Caco-2 (cell line): ENCODE results near the gene SMIM23. TPM values are rescaled to one million over a fixed set of nuclear protein-coding genes. Genes with fewer than 3 reads are reported as not detected.

Source experiments
- BruUV-seq: library from RNA; stranded (reverse); fragments of 400-500 nt; replicated peaks from 2 replicates; lab custom pipeline; 2021; lab: Mats Ljungman, UMichigan
- CTCF ChIA-PET: fragments of 300-600 bp; sonication (Branson Sonifier 250); formaldehyde crosslinking; loops from one replicate; lab custom pipeline; 2022; ENCODE audit warnings: antibody characterized with exemption; lab: Charles Lee
- POLR2A ChIA-PET: fragments of 300-600 bp; sonication (Branson Sonifier 250); formaldehyde crosslinking; loops from one replicate; lab custom pipeline; 2022; ENCODE audit warnings: antibody characterized with exemption; lab: Charles Lee
- DNase-seq, 2 experiments: peaks; one replicate each; pipeline versions ENCODE4 v3.0.0 to v3.0.0-alpha.2; 2020 to 2022
- H3K27me3 ChIP-seq: replicated peaks from 2 replicates; pipeline ENCODE4 v1.6.0; 2011; ENCODE audit warnings: low read length; ENCODE audit not compliant: control insufficient read depth, insufficient read depth
- H3K36me3 ChIP-seq: 2 replicates; pipeline ENCODE4 v1.5.1; 2011; ENCODE audit warnings: low read length; ENCODE audit not compliant: control insufficient read depth, insufficient read depth
- H3K4me1 ChIP-seq: fragments of 250-450 bp; sonication (Bioruptor Pico); 2 replicates; pipeline ENCODE4 v1.5.1; 2020; ENCODE audit warnings: mild to moderate bottlenecking
- H3K4me3 ChIP-seq: 2 replicates; pipeline ENCODE4 v1.5.1; 2011; ENCODE audit warnings: low read depth, mild to moderate bottlenecking, control low read depth, low read length
- H3K9me3 ChIP-seq: fragments of 250-450 bp; sonication (Bioruptor Pico); 2 replicates; pipeline ENCODE4 v1.5.1; 2020; ENCODE audit warnings: mild to moderate bottlenecking, moderate library complexity
- H3K27ac Mint-ChIP-seq: one replicate; pipeline ENCODE4 v1.8.0; 2022; ENCODE audit warnings: mixed read lengths; ENCODE audit not compliant: unreplicated experiment
- H3K27me3 Mint-ChIP-seq: one replicate; pipeline ENCODE4 v1.8.0; 2022; ENCODE audit warnings: mixed read lengths; ENCODE audit not compliant: insufficient read depth, unreplicated experiment
- H3K36me3 Mint-ChIP-seq: one replicate; pipeline ENCODE4 v1.8.0; 2022; ENCODE audit warnings: mild to moderate bottlenecking, mixed read lengths; ENCODE audit not compliant: insufficient read depth, unreplicated experiment
- H3K4me1 Mint-ChIP-seq: one replicate; pipeline ENCODE4 v1.8.0; 2022; ENCODE audit warnings: low read depth, mixed read lengths; ENCODE audit not compliant: unreplicated experiment
- H3K4me3 Mint-ChIP-seq: one replicate; pipeline ENCODE4 v1.8.0; 2022; ENCODE audit warnings: mild to moderate bottlenecking, moderate library complexity, mixed read lengths; ENCODE audit not compliant: unreplicated experiment
- H3K9me3 Mint-ChIP-seq: one replicate; pipeline ENCODE4 v1.8.0; 2022; ENCODE audit warnings: mixed read lengths; ENCODE audit not compliant: unreplicated experiment
- intact Hi-C: fragments of 100-400 bp; cut with micrococcal nuclease; formaldehyde crosslinking; loops from one replicate; pipeline ENCODE4 v1.10.0; 2022; ENCODE audit not compliant: unreplicated experiment
- total RNA-seq: library from RNA; stranded (reverse); gene quantifications from 2 replicates; pipeline ENCODE4 v1.2.3, GENCODE V29; 2022
- TF ChIP-seq, protein P1 (sequence below), 2 experiments: fragments of 200-600 bp in 1 of 2; IDR thresholded peaks; 1 replicate in 1 of 2; 2 replicates in 1 of 2; pipeline versions ENCODE4 v1.5.1 to v1.8.0; 2011 to 2022; ENCODE audit warnings: antibody characterized with exemption in 1 of 2, control low read depth in 1 of 2, inconsistent platforms in 1 of 2, low read depth in 1 of 2, low read length in 1 of 2, mild to moderate bottlenecking in 1 of 2, moderate library complexity in 1 of 2; ENCODE audit not compliant: insufficient read depth in 1 of 2, severe bottlenecking in 1 of 2, unreplicated experiment in 1 of 2

Gene SMIM23
- total RNA-seq, 1 experiment from 2014 or later, result not detected

DNA sequence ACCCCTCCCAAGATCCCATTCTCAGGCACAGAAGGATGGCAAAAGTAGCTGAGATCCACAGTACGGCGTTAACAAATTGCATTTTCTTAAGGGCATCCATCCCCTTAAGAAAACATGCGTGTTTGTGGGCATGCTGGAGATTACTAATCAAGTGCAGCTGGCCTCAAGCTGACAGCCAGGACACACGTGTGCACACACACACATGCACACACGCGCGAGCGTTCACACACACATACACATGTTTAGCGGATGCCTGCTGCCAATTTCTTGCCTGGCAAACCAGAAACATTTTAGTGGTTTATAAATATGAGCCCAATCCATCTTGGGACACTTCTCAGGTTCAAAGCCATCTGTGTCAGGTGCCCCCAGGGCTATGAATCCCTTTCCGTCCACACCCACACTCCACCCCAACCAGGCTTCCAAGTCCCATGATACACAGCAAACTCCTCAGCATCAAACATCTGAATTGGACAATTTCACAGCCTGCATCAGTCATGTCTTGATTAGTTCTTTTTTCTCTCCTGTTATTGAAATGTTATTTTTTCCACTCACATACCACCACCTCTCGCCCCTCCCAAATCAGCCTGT lies 23.5 kb upstream of the SMIM23 start:
- Mint-ChIP-seq H3K36me3 (no peaks in the 10 kb centered on the region), H3K9me3 (peaks cover 14% of the 10 kb centered on the region), H3K4me1 (no peaks in the 10 kb centered on the region), H3K4me3 (no peak overlapping the region), H3K27ac (no peak overlapping the region), H3K27me3 (peaks cover 17% of the 10 kb centered on the region)
- H3K36me3 ChIP-seq, result no peaks in the 10 kb centered on the region
- no peaks in the 10 kb centered on the region for H3K4me1 ChIP-seq
- H3K4me3 ChIP-seq, result no peak overlapping the region
- ChIA-PET POLR2A (no interaction called here), CTCF (no interaction called here)
- no TSS peak for BruUV-seq
- TF ChIP-seq, protein P1, sequence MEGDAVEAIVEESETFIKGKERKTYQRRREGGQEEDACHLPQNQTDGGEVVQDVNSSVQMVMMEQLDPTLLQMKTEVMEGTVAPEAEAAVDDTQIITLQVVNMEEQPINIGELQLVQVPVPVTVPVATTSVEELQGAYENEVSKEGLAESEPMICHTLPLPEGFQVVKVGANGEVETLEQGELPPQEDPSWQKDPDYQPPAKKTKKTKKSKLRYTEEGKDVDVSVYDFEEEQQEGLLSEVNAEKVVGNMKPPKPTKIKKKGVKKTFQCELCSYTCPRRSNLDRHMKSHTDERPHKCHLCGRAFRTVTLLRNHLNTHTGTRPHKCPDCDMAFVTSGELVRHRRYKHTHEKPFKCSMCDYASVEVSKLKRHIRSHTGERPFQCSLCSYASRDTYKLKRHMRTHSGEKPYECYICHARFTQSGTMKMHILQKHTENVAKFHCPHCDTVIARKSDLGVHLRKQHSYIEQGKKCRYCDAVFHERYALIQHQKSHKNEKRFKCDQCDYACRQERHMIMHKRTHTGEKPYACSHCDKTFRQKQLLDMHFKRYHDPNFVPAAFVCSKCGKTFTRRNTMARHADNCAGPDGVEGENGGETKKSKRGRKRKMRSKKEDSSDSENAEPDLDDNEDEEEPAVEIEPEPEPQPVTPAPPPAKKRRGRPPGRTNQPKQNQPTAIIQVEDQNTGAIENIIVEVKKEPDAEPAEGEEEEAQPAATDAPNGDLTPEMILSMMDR (IDR thresholded peaks at IDR 0.05; ENCODE audit: insufficient read depth in 1 of 2, low read depth in 1 of 2, low read length in 1 of 2, severe bottlenecking in 1 of 2, unreplicated experiment in 1 of 2), result no peak
- intact Hi-C loops, result no loop called here
- no peaks in the 10 kb centered on the region; the same call in 1 of the 2 replicates for H3K27me3 ChIP-seq
- H3K9me3 ChIP-seq, result peaks cover 12% of the 10 kb centered on the region
- no peak for DNase-seq

DNA sequence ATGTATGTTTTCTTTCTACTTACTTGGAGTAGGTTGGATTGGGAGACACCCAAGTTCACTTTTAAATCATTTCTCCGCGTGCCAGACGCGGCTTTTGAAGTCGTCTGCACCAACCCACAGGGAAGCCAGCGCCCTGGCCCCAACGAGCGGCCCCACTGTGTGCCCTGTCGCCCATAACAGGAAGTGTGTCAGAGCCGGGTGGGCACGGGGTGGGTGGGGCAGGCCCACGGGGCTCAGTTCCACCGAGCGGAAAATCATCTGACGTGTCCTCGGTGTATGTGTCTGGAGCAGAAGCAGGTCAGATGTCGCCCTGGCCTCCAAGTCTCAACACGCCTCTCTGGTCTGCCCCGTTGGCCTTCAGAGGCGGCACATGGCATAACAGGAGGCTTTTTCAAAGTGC lies 22.7 kb upstream of the SMIM23 start:
- no peak for DNase-seq
- ChIA-PET POLR2A (no interaction called here), CTCF (no interaction called here)
- Histone ChIP-seq H3K9me3 (peaks cover 19% of the 10 kb centered on the region), H3K4me3 (no peak overlapping the region), H3K4me1 (no peaks in the 10 kb centered on the region), H3K36me3 (no peaks in the 10 kb centered on the region), H3K27me3 (no peaks in the 10 kb centered on the region; the same call in 1 of the 2 replicates)
- no TSS peak for BruUV-seq
- TF ChIP-seq, protein P1 (IDR thresholded peaks at IDR 0.05; ENCODE audit: insufficient read depth in 1 of 2, low read depth in 1 of 2, low read length in 1 of 2, severe bottlenecking in 1 of 2, unreplicated experiment in 1 of 2), result no peak
- Mint-ChIP-seq H3K9me3 (peaks cover 21% of the 10 kb centered on the region), H3K27me3 (peaks cover 17% of the 10 kb centered on the region), H3K4me1 (no peaks in the 10 kb centered on the region), H3K27ac (no peak overlapping the region), H3K4me3 (no peak overlapping the region), H3K36me3 (no peaks in the 10 kb centered on the region)
- intact Hi-C loops, result no loop called here

DNA sequence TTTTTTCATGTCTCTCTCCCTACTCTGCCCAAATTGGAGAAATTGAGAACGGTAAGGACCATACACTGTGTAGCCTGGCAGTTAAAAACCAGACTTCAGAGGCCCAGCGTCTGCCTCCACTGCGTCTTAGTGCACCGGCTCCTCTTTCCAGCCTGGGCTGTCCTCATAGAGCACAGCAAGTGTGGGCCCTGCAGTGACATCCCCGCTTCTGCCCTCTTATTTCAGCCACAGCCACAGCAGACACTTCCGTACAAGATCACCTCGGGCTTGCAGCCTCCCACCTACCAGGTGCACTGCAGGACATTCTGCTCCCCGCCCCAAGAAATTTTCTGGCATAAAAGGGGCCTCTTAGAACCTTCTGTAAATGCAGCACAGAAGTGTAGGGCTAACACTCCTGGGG lies 21.4 kb upstream of the SMIM23 start:
- H3K4me3 ChIP-seq, result no peak overlapping the region
- POLR2A ChIA-PET, result no interaction called here
- Mint-ChIP-seq H3K36me3 (no peaks in the 10 kb centered on the region), H3K27me3 (peaks cover 17% of the 10 kb centered on the region), H3K9me3 (peaks cover 21% of the 10 kb centered on the region), H3K4me3 (no peak overlapping the region), H3K4me1 (no peaks in the 10 kb centered on the region), H3K27ac (no peak overlapping the region)
- H3K9me3 ChIP-seq, result peaks cover 19% of the 10 kb centered on the region
- no peaks in the 10 kb centered on the region for H3K4me1 ChIP-seq
- BruUV-seq, result no TSS peak
- DNase-seq, result no peak
- TF ChIP-seq, protein P1 (IDR thresholded peaks at IDR 0.05; ENCODE audit: insufficient read depth in 1 of 2, low read depth in 1 of 2, low read length in 1 of 2, severe bottlenecking in 1 of 2, unreplicated experiment in 1 of 2), result no peak
- no peaks in the 10 kb centered on the region for H3K36me3 ChIP-seq
- no peaks in the 10 kb centered on the region; the same call in 1 of the 2 replicates for H3K27me3 ChIP-seq
- intact Hi-C loops, result no loop called here
- CTCF ChIA-PET, result no interaction called here
